NCI-H2171 (cell line): Measurements from ENCODE around the gene DNAJB12.

Experiments
- DNase-seq: peaks from one replicate; lab custom pipeline; 2025; lab: John Stamatoyannopoulos, UW

DNAJB12 gene

DNA sequence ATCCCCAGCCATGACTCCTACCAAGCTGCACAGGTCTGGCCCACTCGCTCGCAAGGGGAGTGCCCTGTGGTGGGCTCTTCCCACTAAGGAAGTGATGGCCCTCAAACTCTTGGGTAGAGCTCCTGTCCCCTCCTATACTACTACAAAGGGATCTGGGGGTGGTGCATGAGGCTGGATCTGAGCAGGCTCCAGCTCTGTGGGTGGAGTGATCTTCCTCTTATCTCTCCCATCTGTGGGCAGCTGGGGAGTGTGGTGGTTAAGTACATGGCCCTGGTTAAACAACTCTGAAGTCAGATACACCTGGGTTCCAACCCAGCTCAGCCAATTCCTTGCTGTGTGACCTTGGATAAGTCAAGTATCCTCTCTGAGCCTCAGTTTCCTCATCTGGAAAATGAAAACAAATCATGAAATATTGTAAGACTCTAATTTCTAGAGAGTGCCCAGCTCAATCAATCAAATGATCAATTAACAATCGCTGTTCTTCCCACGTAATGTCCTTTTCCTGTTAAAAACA is 63.6 kb downstream of the DNAJB12 start:
- no peak for DNase-seq

DNA sequence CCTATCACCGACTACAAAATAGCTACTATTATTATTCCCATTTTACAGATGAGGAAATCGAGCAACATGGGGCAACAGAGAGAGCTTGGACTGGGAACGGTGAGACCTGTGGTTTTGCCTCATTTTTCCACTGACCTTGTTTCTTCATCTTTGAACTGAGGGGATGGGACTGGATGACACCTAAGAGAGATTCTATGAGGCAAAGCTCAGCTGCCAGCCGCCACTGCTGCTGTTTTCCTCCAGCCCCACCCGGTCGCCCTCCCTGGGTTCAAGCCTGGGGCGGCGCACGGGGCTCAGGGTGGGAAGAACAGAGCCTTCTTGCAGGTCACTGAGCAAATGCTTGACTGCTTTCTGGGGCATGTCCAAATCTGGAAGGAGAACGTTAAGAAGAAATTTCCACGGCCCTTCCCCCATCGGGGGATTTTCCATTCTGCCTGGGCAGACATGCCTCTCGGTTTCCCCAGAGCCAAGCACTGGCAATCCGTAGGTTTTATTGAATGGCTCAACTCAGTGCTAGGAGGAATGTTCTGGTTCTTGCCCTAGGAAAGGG is 68.7 kb downstream of the DNAJB12 start:
- DNase-seq: no peak

DNA sequence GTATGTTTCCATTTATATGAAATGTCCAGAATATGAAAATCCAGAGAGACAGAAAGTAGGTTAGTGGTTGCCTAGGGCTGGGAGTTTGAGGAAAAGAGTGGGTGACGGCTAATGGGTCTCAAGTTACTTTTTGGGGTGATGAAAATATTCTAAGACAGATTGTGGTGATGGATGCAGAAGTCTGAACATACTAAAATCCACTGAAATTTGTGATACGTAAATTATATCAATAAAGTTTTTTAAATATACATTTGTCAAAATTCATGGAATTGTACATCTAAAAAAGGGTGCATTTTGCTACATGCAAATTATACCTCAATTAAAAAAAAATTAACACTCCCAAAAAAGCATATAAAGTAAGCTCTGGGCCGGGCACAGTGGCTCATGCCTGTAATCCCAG is 71.6 kb downstream of the DNAJB12 start:
- DNase-seq: no peak
